GM19455 (cell line): Measurements from ENCODE around the gene SESN1.
"Not testable (repeated sequence)": the region's sequence is repeated elsewhere in the genome, so short reads cannot be mapped to it uniquely, and the experiment has no call there.

Experiments used
- ATAC-seq: cut with Tn5 transposase; IDR thresholded peaks from one replicate; pipeline ENCODE4 v1.9.1; 2021; ENCODE audit not compliant: unreplicated experiment

The SESN1 gene

DNA sequence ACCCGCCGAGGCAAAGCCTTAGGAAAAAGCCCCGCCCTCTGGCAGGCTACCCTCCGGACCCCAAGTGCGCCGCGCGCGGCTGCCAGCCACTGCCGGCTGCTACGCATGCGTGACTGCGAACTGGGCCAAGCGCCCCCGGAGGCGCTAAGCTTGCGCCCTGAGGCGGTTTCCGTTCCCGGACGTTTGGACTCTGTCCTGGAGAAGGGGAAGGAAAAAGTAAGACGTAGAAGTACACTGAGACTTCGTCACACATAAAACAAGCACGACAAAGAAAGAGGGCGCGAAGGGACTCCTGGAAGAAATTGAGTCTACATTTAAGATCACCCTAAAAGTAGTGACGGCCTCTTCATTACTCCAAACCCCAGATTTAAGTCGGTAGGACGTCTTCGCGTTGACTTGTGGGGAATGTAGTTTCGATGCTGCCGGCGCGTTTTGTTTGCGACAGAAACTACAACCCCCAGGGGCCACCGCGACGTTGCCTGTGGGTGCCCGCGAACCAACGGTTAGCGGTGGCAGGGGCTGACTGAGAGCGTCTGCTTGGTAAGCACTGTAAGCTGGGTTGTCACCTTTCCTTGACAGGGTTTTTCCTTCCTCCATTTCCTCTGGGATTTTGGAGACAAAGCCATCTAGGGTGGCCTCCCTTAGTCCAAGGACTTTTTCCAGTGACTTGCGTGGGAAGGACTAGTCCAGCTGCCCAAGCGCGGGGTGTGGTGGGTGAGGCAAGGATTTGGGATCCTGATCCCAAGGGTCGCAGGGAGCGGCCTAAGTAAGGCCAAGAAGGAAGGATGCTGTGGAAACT is 589 bp upstream of the SESN1 start, which contains the start of gene CEP57L1:
Gene CEP57L1, plus strand, starts transcription at position 472 of the 799 bp plus-strand sequence. CDS start 49,715 bp downstream, outside the sequence.
- peak; percentile 81 for ATAC-seq

DNA sequence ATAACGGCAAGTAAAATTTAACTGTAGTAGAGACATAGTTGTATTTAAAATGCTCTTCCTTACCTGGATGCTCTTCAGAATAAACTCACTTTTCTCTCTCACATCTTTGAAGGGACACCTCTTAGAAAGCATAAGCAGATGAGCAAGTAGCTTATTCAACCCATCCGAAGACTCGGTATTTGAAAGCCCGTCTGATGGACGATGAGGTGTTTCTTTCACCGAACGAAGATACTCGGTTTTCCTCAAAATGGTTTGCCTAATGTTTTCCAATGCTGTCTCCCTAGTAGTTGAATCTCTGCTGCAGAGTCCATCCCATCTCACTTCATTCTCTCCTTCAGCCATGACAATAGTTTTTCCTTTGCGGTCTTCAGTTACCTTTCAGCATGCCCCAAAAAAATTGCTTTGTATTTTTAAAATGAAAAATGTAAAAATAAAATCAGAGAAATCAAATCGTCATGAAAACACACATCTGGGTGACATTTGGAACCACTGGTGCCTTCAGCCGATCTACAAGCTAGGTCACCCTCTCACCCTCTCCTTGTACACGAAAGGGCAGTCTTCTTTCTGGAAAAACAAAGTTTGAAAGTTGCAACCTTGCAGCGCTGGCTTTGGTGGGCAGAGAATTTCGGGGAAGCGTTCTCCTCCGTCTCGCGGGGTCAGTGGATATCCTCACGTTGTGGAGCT is 772 bp downstream of the SESN1 start:
- no peak for ATAC-seq

DNA sequence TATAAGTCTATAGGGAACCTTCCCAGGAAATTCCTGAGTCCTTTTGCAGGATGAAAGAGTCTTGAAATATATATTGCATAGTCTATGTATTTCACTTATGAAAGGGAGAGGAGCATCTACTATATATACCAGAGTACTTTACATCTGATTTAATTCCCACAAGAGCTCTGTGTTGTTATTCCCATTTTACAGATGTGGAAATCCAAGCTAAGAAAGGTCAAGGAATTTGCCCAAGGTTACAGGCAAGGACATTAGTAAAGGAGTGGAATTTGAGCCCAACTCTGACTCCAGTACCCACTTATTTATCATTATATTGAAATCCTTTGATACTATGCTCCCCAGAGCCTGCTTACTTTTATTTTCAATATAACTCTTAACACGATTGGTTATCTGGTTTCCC is 2.6 kb downstream of the SESN1 start:
- ATAC-seq, result no peak

DNA sequence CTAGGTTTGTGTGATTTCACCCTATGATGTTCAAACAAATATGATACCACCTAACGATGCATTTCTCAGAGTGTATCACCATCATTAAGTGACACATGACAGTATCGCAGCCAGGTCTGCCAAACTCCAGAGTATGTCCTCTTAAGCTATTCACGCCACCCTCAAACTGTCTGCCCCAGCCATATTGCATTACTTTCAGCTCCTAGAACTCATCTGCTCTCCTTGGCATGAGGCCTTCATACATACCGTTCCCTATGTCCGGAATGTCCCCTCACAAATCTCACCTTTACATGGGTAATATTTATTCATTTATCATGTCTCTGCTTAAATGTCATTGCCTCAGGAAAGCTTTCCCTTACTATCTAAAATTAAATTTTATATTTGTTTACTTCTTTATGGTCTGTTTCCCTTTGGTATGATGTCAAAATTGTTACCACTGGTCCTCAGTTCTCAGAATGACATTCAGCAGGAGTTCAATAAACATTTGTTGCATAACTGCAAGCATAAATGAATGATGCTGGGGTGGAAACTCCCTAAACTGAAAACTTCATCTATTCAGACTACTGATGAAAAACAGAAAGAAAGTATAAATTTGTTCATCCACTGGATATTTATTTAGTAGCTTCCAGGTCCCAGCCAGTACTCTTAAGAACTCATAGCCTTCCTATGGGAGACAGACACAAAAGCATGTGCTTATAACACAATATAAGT is 3.2 kb downstream of the SESN1 start:
- no peak for ATAC-seq

DNA sequence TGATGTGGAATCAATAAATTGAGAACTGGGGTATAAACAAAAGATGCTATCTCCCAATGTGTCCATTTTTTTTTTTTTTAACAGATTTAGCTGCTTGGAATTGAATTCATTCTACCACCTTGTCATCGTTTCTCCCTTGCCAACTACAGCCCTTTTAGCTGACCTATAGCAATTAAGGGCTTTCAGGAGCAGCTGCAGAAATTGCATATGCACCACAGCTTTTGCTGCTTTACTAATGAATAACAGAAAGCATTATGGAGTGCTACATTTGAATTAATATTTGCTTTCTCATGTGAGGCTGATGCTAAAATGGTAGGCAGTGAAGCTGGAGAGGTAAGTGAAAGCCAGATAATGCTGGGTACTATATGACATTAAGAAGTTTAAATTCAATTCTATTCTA is 5.7 kb downstream of the SESN1 start:
- ATAC-seq, result no peak

DNA sequence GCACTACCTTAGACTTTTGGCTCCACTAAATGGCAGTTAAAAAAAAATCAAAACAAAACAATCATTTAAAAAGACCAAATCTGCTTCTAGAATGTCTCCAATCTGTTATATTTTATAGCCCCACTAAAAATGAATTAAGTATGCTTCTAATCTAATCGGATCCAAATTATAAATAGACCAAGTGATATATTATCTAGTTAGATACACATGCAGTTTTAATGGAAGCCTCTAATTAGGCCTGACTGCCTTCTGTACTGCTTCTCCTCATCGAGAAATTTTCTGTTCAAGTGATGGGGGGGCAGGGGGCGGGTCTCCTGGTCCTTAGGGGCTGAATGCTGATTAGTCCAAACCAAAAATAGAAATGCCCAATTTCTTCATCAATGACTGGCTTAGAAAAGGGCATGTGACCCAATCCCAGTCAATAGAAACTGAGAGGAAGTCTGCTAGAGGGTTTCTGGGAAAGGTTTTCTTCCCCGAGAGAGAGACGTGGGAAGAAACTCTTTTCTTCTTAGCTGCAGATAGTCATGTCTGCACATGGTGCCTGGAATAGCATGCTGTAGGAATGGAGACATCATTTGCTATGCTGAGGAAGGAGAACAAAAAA is 6.9 kb downstream of the SESN1 start:
- no peak for ATAC-seq

DNA sequence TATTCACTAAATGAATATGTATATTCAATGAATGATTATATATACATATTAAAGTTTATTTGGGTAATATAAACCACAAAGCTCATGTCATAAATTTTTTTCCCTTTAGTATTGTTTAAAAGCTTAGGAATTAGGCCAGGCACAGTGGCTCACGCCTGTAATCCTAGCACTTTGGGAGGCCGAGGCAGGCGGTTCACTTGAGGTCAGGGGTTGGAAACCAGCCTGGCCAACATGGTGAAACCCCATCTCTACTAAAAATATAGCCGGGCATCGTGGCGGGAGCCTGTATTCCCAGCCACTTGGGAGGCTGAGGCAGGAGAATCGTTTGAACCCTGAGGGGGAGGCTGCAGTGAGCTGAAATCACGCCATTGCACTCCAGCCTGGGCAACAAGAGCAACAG is 10.5 kb downstream of the SESN1 start:
- ATAC-seq, result not testable (repeated sequence)

DNA sequence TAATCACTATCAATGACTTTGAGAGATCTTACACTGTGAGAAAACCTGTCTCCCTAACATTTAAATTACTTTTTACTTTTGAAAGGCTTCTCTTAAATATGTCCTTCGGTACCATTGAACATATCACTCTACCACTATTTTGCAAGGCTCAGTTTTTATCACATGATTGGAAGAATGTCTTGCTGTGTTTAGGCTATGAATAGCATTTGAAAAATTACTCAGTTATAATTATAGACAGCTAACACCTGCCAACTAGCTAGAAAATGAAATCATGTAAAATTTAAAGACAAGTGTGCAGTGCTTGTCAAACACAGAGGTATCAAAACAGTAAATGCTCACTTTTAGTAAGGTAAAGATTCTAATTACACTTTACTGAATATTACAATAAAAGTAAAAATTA is 11.0 kb downstream of the SESN1 start:
- ATAC-seq, result no peak

DNA sequence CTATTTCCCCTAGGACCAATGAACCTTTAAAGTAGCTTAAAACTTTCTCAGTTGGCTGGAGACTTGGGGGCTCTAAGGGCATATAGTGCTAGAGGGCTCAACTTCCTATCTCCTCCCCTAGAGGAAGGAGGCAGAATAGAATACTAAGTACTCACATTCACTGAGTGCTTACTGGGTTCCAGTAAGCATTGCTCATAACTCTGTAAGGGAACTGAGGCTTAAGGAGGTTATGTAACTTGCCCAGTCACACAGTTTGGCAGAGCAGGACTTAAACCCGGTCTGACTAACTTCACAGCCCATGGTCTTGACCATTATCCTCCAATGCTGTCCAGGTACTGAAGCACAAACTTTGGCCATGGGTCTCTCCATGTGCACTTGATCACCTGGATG is 12.5 kb downstream of the SESN1 start:
- no peak for ATAC-seq

DNA sequence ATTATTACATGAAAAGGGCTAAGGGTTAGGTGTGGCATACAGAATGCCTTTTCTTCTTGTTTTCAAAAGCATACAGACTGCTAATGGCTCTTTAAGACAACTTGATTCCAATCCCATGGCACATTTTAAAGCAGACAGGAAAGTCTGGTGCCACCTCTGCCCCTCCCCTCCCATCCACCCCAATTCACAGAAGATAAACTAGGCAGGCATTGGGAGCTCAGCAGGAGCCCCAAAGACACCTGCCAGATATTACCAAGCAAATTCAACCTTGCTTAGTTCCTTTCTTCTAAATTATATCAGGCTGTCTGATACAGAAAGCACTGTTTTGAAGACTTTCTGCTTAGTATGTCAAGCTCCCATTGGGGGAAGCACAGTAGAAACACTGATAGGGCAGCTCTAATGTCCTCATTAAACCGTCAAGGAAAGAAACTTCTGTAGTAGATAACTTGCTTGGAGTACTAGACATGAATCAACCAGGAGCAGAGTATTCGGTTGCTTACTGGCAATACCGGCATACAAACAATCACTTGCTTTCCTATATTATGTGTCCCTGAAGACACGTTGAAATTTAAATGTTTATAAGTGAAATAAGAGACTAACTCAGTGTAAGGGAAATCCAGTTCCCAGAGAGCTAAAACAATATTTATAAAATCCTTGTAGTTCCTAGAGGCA is 13.0 kb downstream of the SESN1 start:
- no peak for ATAC-seq

DNA sequence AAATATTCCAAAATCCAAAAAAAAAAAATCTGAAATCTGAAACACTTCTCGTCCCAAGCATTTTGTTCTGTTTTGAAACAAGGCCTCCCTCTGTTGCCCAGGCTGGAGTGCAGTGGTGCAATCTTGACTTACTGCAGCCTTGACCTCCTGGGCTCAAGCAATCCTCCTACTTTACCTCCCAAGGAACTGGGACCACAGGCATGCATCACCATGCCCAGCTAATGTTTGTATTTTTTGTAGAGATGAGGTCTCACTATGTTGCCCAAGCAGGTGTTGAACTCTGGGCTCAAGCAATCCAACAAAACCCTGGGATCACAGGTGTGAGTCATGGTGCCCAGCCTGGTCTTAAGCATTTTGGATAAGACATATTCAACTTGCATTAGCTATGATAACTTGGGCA is 13.6 kb downstream of the SESN1 start:
- no peak for ATAC-seq

DNA sequence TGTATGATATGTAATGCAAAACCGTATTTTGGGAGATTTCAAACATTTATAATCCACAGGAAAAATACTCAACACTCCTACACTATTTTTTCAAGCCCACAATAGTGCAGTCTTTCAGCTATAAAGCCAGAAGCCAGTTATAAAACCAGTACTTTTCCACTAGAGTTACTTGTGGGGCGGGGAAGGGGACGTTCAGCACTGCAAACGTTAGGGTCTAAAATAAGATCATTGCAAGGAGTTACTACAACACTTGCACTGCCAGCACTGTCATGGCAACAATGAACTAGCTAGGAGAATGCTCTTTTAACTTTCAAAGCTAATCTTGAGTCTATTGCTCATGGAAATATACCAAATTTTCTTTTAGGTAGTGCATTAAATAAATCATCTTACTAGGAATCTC is 14.7 kb downstream of the SESN1 start:
- no peak for ATAC-seq

DNA sequence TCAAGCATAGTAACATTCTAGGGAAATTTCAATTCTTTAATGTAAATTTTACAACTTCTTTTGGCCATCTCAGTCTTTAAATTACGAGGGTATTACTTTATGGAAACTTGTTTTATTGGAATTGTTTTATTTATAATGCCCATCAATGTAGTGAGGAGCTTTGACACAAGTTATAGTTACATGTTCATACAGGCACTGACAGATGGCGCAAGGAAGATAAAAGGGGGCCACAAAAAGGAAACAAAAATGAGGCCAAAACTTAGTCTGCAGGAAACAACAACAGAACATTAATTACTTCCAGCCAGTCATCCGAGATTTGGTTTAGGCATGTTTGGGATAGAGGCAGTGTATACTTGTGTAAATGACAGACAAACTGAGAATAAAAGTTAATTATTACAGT is 18.3 kb downstream of the SESN1 start:
- no peak for ATAC-seq

DNA sequence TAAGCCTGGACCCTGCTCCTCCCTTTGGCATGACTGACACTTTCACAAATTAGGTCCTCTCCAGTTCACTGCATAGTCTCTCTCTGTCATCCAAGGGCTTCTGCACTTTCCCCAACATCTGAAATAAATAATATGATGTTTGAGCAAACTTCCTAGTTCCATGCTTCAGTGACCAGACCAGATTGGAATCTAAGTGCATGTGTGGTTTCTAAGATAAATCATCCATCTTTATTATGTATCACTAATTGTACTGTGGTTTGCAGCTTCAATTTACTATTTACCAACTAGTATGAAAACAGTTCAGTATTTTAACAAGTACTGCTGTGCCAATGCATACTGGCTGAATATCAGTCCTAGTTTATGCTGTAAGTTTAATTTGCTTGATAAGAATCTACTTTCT is 18.7 kb downstream of the SESN1 start:
- ATAC-seq, result no peak

DNA sequence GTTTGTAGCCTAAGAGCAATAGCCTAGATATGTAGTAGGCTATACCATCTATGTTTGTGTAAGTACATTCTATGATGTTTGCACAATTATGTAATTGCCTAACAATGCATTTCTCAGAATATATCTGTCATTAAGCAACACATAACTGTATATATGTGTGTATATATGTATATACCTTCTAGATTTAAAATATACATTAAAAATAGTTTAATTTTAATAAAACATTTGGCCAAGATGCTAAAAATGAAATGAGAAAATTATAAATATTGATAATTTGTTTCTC is 20.6 kb downstream of the SESN1 start:
- ATAC-seq, result no peak

DNA sequence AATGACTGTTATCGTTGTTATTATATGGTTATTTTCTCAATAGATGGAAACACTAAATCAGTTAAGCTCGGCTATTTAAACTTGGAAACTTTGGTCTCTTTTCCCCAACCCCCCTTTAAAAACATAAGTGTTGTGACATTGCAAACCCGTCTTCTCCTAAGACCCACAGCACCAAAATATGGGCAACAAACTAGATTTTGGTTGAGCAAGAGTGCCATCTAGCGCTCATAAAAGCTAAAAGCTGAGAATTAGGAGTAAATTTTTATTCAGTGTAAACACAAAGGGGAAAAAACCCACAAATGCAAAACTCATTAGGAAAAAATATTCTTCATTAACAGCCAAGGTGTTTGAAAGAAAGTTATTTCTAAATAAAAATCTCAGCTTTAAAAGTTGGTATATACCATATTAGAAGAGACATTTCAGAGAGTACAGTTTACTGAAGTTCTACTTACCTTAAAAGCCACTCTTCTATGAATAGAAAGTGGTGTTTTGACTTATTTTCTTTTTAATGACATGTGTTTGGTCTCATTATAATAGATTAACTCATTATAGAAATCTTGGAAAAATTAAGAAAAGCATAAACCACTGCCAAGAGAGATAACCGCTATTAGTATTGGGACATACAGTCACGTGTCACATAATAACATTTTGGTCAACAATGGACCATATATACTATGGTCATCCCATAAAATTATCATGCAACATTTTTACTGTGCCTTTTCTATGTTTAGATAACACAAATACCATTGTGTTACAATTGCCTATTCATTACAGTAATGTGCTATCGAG is 21.1 kb downstream of the SESN1 start:
- no peak for ATAC-seq

DNA sequence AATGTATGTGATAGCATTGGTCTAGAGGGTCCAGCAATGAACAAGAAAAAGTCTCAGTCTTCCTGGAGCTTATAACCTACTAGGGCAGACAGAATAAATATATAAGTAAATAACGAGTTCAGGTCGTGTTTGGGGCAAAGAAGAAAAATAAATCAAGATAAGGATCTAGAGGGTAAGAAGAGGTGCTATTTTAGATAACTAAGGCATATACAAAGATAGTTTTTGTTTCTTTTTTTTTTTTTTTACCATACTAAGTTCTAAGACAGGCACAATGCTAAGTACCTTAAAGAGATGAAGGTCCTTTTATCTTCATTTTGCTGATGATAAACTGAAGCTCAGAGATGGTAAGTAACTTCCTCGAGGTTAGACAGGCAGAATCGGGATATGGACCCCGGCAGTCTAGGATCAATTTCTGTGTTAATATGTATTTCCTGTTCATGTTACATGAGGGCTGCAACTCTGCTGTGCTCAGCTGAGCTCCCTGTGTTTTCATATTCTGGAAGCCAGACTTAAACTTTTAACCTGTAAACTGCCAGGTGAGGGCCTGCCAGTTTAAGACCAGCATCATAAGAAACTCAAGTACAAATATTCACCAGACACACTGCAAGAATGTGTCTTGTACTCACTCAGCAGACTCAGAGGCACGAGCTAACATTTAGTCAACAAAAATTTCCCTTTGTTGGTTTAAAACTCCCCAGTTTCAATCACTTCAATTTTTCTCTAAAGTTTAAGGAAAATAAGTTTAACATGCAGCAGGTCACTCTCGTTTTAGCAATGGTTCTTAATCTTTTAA is 23.3 kb downstream of the SESN1 start:
- no peak for ATAC-seq

DNA sequence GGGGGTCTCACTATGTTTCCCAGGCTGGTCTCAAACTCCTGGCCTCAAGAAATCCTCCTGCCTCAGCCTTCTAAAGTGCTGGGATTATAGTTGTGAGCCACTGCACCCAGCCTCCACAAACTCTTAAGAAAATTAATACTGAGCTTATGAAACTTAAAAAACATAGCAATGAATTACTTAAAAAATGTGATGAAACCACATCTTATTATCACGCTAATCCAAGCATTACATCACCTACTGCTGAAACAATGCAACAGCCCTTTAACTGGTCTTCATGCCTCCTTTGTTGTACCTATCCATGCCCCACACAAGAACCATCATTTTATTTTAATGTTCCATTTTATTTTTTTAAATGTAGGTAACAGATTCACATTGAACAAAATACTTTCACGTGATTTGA is 24.9 kb downstream of the SESN1 start:
- no peak for ATAC-seq

DNA sequence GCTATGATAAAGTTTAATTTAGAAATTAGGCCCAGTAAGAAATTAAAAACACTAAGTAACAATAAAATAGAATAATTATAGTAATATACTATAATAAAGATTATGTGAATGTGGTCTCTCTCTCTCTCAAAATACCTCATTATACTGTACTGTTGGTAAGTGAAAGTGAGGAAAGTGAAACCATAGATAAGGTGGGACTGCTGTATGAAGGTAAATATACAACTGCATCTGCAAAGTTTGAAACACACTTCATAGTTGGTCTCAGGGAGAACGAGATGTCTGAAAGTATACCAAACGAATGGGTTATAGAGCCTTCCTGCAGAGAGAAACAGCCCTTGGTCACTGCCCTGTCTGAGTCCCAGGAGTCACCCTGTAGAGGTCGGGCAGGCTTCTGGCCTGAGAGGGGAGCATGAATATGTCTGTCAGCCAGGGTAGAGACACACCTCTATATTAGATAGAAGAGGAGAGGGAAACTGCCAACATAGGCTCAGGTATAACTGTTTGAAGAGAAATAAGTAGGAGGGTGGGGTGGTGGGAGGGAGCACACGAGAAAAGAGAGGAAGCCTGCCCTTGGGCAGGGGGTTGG is 31.8 kb downstream of the SESN1 start:
- no peak for ATAC-seq
